ENCODE results near the gene NCOA5.

NCOA5 gene

GRCh38 chr20:46031014-46031569 is 58.7 kb downstream of the NCOA5 start:
- DNase-seq (ENCODE audit: low read depth), result no peak
- H3K4me3 ChIP-seq (ENCODE audit: low read depth, low read length), result no peak overlapping the region
- TF ChIP-seq CTCF (conservative IDR thresholded peaks at IDR 0.05; ENCODE audit: low read depth, low read length), result no peak

GRCh38 chr20:46030284-46031013 is 59.3 kb downstream of the NCOA5 start:
- TF ChIP-seq CTCF (conservative IDR thresholded peaks at IDR 0.05; ENCODE audit: low read depth, low read length), result no peak
- DNase-seq (ENCODE audit: low read depth), result no peak
- H3K4me3 ChIP-seq (ENCODE audit: low read depth, low read length), result no peak overlapping the region

- no peak within 1 kb of the TSS for H3K4me3 ChIP-seq (ENCODE audit: low read depth, low read length)
- no peak for DNase-seq (ENCODE audit: low read depth)
- no peak for TF ChIP-seq CTCF (conservative IDR thresholded peaks at IDR 0.05; ENCODE audit: low read depth, low read length)
Measured at GRCh38 chr20:46028772-46029371, 60.9 kb downstream of the NCOA5 start, which contains the start of gene SLC12A5. Gene SLC12A5, plus strand, starts transcription at chr20:46029215. Its CDS starts 130 bp downstream, at chr20:46029345.

- TF ChIP-seq CTCF (conservative IDR thresholded peaks at IDR 0.05; ENCODE audit: low read depth, low read length), result no peak
- DNase-seq (ENCODE audit: low read depth), result no peak
- no peak overlapping the region for H3K4me3 ChIP-seq (ENCODE audit: low read depth, low read length)
Measured at GRCh38 chr20:46028110-46028509, 61.7 kb downstream of the NCOA5 start.

- DNase-seq (ENCODE audit: low read depth), result peak; percentile 71
- no peak overlapping the region for H3K4me3 ChIP-seq (ENCODE audit: low read depth, low read length)
- no peak for TF ChIP-seq CTCF (conservative IDR thresholded peaks at IDR 0.05; ENCODE audit: low read depth, low read length)
Measured at GRCh38 chr20:46027245-46027853, 62.4 kb downstream of the NCOA5 start.

- TF ChIP-seq CTCF (conservative IDR thresholded peaks at IDR 0.05; ENCODE audit: low read depth, low read length), result no peak
- no peak overlapping the region for H3K4me3 ChIP-seq (ENCODE audit: low read depth, low read length)
- DNase-seq (ENCODE audit: low read depth), result no peak
Measured at GRCh38 chr20:46025376-46025783, 64.4 kb downstream of the NCOA5 start.

Data from choroid plexus epithelial cell (primary cell).